NCI-H2196 (cell line): ENCODE results near the gene C1orf115.
"Not testable (repeated sequence)": the region's sequence is repeated elsewhere in the genome, so short reads cannot be mapped to it uniquely, and the experiment has no call there.

ENCODE experiments used
- DNase-seq: peaks from one replicate; lab custom pipeline; 2025; ENCODE audit not compliant: unreplicated experiment; lab: John Stamatoyannopoulos, UW

Gene C1orf115

DNA sequence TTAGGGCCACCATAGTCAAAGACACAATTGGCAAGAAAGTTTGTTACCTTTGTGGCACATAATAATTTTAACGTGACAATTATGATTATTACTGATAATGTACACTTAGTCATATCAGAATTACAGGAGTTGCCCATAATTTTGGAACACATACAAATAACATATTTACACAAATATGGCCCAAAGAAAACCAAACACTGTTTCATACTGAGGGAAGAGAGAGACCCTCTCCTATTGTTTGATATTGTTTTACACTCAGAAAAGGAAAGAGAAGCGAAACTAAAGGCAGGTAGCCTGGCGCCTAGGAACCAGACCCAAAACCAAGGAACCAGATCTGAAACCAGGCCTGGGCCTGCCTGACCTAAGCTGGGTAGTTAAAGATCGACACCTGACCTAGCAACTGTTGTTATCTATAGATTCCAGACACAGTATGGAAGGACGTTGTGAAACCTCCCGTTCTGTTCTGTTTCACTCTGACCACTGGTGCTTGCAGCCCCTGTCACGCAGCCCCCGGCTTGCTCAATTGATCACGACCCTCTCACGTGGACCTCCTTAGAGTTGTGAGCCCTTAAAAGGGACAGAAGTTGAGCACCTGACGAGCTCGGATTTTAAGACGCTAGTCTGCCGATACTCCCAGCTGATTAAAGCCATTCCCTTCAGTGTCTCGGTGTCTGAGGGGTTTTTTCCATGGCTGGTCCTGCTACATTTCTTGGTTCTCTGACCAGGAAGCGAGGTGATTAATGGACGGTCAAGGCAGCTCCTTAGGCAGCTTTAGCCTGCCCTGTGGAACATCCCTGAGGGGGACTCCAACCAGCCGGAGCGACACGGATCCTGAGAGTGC, 27.9 kb downstream of the C1orf115 start:
- no peak for DNase-seq

DNA sequence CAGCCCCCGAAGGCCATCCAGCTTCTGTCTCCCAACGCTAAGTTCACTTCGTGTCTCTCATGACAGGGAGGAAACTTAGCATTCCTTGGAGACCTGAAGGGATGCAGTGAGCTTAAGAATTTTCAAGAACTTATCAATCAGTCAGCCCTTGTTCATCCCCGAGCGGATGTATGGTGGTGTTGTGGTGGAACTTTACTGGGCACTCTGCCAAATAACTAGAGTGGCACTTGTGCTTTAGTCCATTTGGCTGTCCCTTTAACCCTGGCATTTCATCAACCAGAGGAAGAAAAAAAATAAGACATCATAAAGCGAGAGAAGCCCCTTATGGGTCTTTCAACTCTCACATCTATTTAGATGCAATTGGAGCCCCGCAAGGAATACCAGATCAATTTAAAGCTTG, 31.1 kb downstream of the C1orf115 start:
- not testable (repeated sequence) for DNase-seq

DNA sequence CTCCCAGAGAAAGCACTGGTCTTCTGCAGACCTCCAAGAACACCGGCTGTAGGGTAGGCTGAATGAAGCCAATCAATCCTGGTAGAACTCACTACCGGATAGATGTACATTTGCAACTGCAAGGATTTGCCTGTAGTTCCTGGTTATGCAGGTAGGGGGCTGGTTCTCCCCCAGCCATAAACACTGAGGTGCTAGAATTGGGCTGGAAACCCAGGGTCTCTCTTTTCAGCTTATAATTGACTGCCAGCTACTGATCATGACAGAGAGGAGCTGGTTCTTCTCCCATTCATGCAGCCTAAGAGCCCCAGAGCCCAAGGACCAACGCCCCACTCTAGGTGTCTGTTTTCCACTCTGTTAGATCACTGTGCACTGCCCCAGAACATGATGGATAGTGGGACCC, 36.5 kb downstream of the C1orf115 start:
- DNase-seq: no peak

DNA sequence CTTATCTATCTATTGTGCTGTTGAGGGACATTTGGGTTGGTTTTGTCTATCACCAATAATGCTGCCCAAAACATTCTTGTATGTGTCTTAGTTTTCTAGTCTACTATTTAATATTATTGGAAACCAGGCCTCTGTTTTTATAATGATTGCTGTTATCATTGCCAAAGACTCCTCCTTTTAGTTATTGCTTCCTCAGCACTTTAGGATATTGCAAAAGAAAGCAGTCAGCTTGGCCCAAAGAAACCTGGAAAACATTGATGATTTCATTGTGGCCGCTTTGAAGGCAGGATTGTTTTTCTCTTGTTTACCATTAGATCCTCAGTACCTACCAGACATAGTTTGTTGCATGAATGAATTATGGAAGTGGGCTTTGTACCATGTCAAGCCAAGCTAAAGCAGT, 37.4 kb downstream of the C1orf115 start:
- no peak for DNase-seq

DNA sequence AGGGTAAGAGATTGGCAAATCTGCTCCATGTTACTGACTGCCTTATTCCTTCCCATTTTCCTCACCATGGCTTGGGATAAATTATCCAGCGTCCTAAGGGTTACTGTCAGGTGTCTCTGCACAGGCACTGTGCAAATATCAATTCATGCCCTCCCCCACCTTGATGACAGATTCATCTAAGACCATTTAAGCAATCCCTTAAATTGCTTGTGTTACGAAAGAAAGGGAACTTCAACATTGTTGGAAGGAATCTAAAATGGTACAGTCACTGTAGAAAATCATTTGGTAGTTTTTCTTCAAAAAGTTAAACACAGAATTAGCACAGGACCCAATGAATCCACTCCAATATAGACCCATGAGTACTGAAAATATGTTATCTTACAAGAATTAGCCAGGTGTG, 40.3 kb downstream of the C1orf115 start:
- no peak for DNase-seq

DNA sequence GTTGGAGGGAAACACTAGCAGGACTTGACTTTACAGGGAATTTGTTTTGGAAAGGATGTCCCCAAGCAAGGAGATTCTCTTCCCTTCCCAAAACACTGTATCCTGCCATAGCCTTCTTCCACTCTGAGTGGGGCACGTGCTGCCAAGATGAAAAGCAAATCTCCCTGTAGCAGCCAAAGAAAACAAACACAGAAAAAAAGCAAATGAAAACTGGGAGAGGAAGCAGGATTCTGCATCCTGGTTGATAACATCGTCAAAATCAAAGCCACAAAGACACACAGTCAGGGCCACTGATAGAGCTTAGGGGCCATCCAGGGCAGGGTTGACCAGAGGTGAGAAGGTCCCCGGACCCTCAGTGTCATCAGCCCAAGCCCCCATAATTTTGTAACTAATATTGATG, 42.0 kb downstream of the C1orf115 start:
- peak; percentile 12 for DNase-seq

DNA sequence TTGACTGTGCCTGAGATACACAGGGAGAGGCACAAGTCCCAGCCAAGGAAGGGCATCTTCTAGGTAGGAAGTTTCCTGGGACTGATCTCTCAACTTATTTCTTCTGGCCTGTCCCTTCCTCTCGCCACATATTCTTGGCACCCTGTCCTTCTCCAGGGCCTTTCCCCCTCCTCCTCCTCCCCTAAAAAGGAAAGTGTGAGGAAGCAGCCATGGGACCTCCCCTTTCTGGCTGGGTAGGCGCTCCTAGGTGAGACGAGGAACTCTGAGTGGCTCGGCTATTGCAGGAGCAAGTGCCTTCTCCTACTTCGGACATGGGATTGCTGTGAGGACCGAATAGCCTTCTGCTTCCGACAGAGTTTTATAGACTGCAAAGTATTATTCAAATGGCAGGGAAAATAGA, 42.5 kb downstream of the C1orf115 start:
- no peak for DNase-seq

DNA sequence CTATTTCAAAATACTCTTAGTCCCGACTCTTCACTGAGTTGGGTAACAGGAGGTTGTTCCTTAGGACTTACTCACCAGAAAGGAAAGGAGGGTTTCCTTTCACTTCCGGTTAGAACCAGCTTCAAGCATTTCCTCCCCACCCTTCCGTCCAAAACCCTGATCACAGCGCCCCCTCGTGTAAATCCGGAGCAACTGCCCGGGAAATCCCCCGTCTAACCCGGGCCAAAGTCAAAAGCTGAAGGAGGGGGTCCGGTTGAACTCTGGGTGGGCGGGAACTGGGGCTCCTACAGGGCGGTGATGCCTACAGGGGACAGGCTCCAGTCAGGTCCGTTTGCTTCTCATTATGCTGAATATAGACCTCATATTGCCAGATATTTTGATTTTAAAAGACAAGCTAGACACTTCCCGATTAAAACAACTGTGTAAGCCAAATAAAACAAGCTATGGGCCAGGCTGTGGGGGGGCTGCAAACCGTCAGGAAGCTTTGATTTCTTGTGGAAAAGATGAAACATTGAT, 43.0 kb downstream of the C1orf115 start:
- peak; percentile 80 for DNase-seq

DNA sequence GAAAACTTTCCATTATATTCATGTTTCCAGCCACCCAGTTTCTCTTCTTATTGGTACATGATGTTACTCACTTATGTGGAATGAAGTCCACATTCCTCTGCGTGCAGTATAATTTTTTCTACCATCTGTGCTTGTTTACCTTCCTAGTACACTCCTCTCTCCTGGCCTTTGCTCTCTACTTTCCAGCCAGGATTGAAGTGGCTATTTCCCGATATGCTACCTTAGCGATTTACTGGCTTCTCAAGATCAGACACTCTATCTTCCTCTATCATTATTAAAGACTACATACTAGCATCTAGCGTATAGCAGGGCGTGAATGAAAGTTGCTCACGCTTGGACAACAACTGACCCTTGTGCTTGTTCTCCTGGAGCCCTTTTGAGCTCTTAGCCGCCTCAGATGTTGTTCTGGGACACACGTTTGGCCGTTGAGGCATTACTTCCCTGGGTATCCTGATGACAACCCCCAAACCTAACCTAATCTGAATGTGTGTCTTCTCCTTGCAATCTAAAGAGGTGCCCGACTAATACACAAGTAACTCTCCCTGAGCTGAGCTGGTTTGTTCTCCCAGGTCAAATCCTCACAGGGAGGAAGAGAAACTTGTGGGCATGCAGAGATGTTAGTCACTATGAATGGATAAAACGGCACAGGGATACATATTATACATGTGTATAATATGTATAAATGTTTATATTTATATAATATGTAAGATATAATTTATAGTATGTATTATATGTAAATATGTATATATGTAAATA, 44.6 kb downstream of the C1orf115 start:
- DNase-seq: no peak

DNA sequence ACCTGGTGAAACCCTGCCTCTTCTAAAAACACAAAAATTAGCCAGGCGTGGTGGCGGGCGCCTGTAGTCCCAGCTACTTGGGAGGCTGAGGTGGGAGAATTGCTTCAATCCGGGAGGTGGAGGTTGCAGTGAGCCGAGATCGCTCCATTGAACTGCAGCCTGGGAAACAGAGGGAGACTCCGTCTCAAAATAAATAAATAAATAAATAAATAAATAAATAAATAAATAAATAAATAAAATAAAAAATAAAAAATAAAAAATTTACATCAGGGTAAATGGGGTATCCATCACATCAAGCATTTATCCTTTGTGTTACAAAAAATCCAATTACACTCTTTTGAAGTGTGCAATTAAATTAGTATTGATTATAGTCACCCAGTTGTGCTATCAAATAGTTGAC, 46.1 kb downstream of the C1orf115 start:
- DNase-seq: not testable (repeated sequence)

DNA sequence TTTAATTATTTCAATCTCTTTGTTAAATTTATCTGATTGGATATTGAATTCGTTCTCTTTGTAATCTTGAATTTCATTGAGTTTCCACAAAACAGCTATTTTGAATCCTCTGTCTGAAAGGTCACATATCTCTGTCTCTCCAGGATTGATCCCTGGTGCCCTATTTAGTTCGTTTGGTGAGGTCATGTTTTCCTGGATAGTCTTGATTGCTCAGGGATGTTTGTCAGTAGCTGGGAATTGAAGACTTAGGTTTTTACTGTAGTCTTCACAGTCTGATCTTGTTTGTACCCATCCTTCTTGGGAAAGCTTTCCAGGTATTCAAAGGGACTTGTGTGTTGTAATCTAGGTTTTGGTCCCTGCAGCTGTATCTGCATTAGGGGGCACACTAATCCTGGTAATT, 51.2 kb downstream of the C1orf115 start:
- no peak for DNase-seq

DNA sequence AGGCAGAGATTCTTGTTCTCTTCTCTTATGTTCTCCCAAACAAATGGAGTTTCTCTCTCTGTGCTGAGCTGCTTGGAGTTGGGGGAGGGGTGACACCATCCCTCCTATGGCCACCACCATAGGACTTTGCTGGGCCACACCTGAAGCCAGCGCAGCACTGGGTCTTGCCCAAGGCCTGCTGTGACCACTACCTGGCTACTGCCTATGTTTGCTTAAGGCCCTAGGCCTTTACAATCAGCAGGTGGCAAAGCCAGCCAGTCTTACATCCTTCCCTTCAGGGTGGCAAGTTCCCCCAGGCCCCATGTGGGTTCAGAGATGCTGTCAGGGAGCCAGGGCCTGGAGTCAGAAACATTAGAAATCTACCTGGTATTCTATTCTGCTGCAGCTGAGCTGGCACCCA, 51.7 kb downstream of the C1orf115 start:
- no peak for DNase-seq

DNA sequence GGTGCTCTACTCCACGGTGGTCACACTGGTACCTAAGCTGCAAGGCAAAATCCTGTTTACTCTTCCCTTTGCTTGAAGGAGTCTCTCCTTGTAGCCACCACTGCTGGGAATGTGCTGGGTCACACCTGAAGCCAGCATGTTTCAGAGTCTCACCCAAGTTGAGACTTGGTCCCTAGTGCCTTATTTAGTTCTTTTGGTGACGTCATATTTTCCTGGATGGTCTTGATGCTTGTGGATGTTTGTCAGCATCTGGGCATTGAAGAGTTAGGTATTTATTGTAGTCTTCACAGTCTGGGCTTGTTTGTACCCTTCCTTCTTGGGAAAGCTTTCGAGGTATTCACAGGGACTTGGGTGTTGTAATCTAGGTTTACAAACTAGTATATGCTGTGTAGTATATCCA, 52.4 kb downstream of the C1orf115 start:
- no peak for DNase-seq

DNA sequence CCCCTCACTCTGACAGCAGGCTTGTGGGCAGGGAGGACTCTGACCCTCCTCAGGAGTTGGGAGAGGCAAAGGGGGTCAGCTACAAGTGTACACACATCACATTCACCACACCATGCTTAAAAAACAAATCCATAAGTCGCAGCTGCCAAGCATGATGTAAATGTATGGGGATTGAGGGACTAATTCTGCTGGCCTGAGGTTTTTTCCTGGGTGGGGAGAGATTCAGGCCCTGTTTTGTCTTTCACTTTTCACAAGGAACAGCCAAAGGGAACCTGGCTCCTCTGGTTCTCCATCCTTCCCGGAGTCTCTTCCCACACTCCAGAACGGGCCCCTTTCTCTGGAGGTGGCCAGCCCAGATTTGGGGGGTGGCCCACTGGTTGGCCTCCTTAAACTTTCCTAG, 56.7 kb downstream of the C1orf115 start:
- no peak for DNase-seq

DNA sequence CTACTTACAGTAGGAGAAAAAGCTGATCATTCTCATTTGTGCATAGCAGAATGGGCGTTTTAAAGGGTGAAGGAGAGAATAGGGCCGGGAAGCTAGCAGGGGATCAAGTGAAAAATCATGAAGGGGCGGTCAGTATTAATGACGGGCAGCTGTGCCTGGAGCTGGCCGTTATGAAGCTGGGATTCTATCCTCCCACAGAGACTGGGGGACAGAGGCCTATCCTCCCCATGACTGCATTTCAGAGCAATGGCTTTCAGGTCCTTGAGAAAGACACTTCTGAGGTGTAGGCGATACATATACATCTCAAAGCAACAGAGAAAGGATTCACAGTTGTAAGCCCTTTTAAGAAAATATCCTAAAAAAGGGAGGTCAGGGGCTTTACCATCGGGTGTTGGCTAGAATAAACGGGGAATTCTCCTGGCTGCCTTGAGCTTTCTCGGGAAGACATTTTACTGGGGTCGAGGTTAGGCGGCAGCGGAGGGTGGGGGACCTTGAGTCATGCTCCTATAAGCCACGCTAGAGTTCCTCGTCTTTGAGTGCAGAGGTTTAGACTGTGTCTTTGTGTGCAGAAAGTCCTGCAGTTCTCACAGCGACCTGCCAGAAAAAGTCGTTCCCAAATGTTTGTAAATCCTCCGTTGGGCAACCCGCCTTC, 57.4 kb downstream of the C1orf115 start:
- DNase-seq: no peak

DNA sequence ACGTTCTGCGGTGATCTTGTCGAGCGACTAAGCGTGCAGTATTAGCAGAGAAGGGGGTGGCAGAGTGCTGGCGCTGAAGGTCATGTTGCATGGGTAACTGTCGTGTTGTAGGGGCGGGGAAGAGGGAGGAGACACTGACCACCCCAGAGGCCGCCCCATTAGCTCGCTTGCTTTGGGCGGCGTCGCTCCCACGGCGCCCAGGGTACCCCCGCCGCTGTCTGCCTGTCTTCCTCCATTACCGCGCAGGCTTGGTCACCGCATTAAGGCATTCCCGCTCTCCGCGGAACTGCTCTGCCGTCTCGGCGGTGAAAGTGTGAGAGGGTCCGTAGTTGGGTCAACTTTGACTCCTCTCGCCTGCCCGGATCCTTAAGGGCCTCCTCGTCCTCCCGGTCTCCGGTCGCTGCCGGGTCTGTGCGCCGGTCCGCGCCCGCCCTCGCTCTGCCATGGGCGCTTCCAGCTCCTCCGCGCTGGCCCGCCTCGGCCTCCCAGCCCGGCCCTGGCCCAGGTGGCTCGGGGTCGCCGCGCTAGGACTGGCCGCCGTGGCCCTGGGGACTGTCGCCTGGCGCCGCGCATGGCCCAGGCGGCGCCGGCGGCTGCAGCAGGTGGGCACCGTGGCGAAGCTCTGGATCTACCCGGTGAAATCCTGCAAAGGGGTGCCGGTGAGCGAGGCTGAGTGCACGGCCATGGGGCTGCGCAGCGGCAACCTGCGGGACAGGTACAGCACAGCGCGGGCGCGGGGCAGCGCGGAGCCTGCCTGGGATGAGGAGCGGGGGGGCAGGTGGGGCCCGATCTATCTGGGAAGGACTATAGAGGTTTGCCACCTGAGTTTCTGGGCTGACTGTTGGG, 58.1 kb downstream of the C1orf115 start, which contains the start of gene MTARC2:
Gene MTARC2, plus strand, starts transcription at position 234 of the 846 bp plus-strand sequence. Its CDS starts 210 bp downstream, at position 444.
- peak; percentile 67 for DNase-seq
